IMR-90 (cell line): ENCODE measurements around the gene UBAC1. TPM values are rescaled to one million over a fixed set of nuclear protein-coding genes. Genes with fewer than 3 reads are reported as not detected.

Source experiments
- ATAC-seq: fragments of 200-7000 bp; cut with Tn5 transposase; 2 replicates; pipeline ENCODE4 v1.9.1; 2020; ENCODE audit warnings: low read depth, mild to moderate bottlenecking, moderate library complexity
- BruUV-seq: library from RNA; stranded (reverse); fragments of 400-500 nt; replicated peaks from 2 replicates; lab custom pipeline; 2021; lab: Mats Ljungman, UMichigan
- CTCF ChIA-PET: fragments of 300-600 bp; formaldehyde crosslinking; extraction: SDS; loops from one replicate; lab custom pipeline; 2021; ENCODE audit warnings: antibody characterized with exemption; lab: Yijun Ruan, JAX
- POLR2A ChIA-PET: fragments of 300-600 bp; sonication (Branson Sonifier 250); formaldehyde crosslinking; loops from one replicate; lab custom pipeline; 2022; ENCODE audit warnings: antibody characterized with exemption; ENCODE audit not compliant: unreplicated experiment; lab: Charles Lee
- DNase-seq: peaks from one replicate; pipeline ENCODE4 v3.0.0; 2013
- H2AFZ ChIP-seq: replicated peaks from 2 replicates; pipeline ENCODE3; 2013; ENCODE audit warnings: low read length, mild to moderate bottlenecking; ENCODE audit not compliant: poor library complexity
- H2AK5ac ChIP-seq: 2 replicates; pipeline ENCODE4 v1.6.1; 2013; ENCODE audit warnings: low read depth, low read length, inconsistent platforms
- H2AK9ac ChIP-seq: replicated peaks from 2 replicates; pipeline ENCODE3; 2013; ENCODE audit warnings: mild to moderate bottlenecking, low read depth, low read length, moderate library complexity; ENCODE audit not compliant: poor library complexity
- H2BK120ac ChIP-seq: 2 replicates; pipeline ENCODE4 v1.6.1; 2013; ENCODE audit warnings: low read depth, low read length, inconsistent platforms
- H2BK15ac ChIP-seq: 3 replicates; pipeline ENCODE4 v1.6.1; 2013; ENCODE audit warnings: low read depth, low read length, inconsistent platforms
- H2BK20ac ChIP-seq: 2 replicates; pipeline ENCODE4 v1.6.1; 2013; ENCODE audit warnings: low read depth, mild to moderate bottlenecking, inconsistent platforms, low read length, moderate library complexity
- H2BK5ac ChIP-seq: 2 replicates; pipeline ENCODE4 v1.6.1; 2013; ENCODE audit warnings: mild to moderate bottlenecking, low read depth, low read length, inconsistent platforms; ENCODE audit not compliant: poor library complexity, severe bottlenecking
- H3K14ac ChIP-seq: replicated peaks from 2 replicates; pipeline ENCODE4 v1.6.1; 2013; ENCODE audit warnings: low read depth, low read length, inconsistent platforms
- H3K18ac ChIP-seq: 2 replicates; pipeline ENCODE4 v1.6.1; 2013; ENCODE audit warnings: low read depth, low read length, control low read depth
- H3K23ac ChIP-seq: 2 replicates; pipeline ENCODE4 v1.6.1; 2013; ENCODE audit warnings: low read depth, low read length, inconsistent platforms
- H3K27ac ChIP-seq: 2 replicates; pipeline ENCODE4 v1.5.1; 2013; ENCODE audit warnings: mild to moderate bottlenecking, control low read depth, low read length; ENCODE audit not compliant: insufficient read depth
- H3K27me3 ChIP-seq: 2 replicates; pipeline ENCODE4 v1.6.1; 2013; ENCODE audit warnings: low read length; ENCODE audit not compliant: control insufficient read depth, insufficient read depth
- H3K36me3 ChIP-seq: 2 replicates; pipeline ENCODE4 v1.6.1; 2013; ENCODE audit warnings: low read length, mixed read lengths; ENCODE audit not compliant: control insufficient read depth, insufficient read depth
- H3K4ac ChIP-seq: 2 replicates; pipeline ENCODE4 v1.6.1; 2013; ENCODE audit warnings: low read depth, low read length, inconsistent platforms
- H3K4me1 ChIP-seq: 2 replicates; pipeline ENCODE4 v1.6.1; 2013; ENCODE audit warnings: low read length, mixed read lengths; ENCODE audit not compliant: control insufficient read depth, insufficient read depth
- H3K4me2 ChIP-seq: 2 replicates; pipeline ENCODE4 v1.6.1; 2013; ENCODE audit warnings: low read depth, mild to moderate bottlenecking, control low read depth, low read length, moderate library complexity
- H3K4me3 ChIP-seq: 2 replicates; pipeline ENCODE4 v1.5.1; 2013; ENCODE audit warnings: low read depth, mild to moderate bottlenecking, control low read depth, low read length, moderate library complexity; ENCODE audit not compliant: insufficient read depth
- H3K56ac ChIP-seq: 2 replicates; pipeline ENCODE4 v1.6.1; 2013; ENCODE audit warnings: low read length, inconsistent platforms; ENCODE audit not compliant: insufficient read depth; ENCODE audit errors: extremely low read depth
- H3K79me1 ChIP-seq, 2 experiments: 2 replicates each; pipeline ENCODE4 v1.6.1; 2013; ENCODE audit warnings: low read length in 2 of 2, inconsistent platforms in 1 of 2, low read depth in 1 of 2
- H3K9ac ChIP-seq: 2 replicates; pipeline ENCODE4 v1.6.1; 2013; ENCODE audit warnings: low read depth, low read length, control low read depth
- H3K9me1 ChIP-seq: 2 replicates; pipeline ENCODE4 v1.6.1; 2013; ENCODE audit warnings: low read length, inconsistent platforms; ENCODE audit not compliant: insufficient read depth
- H3K9me3 ChIP-seq: 2 replicates; pipeline ENCODE4 v1.6.1; 2013; ENCODE audit warnings: low read length; ENCODE audit not compliant: control insufficient read depth, insufficient read depth
- H4K20me1 ChIP-seq: 2 replicates; pipeline ENCODE4 v1.6.1; 2013; ENCODE audit warnings: low read length, inconsistent platforms; ENCODE audit not compliant: insufficient read depth
- H4K5ac ChIP-seq: 2 replicates; pipeline ENCODE4 v1.6.1; 2013; ENCODE audit warnings: mild to moderate bottlenecking, low read depth, low read length, control low read depth
- H4K8ac ChIP-seq, 2 experiments: 2 replicates each; pipeline ENCODE4 v1.6.1; 2013; ENCODE audit warnings: low read depth in 2 of 2, low read length in 2 of 2, control low read depth in 1 of 2, inconsistent platforms in 1 of 2
- H4K91ac ChIP-seq: 2 replicates; pipeline ENCODE4 v1.6.1; 2013; ENCODE audit warnings: low read depth, low read length, inconsistent platforms; ENCODE audit not compliant: insufficient read depth
- MAZ ChIP-seq: IDR thresholded peaks from 2 replicates; pipeline ENCODE4 v1.6.1; 2012; ENCODE audit warnings: low read depth, mild to moderate bottlenecking, low read length, improper control_type of control experiment, moderate library complexity, borderline replicate concordance
- USF2 ChIP-seq: fragments of 150-350 bp; IDR thresholded peaks from 2 replicates; pipeline ENCODE4 v1.6.1; 2017; ENCODE audit warnings: mild to moderate bottlenecking, antibody characterized with exemption, low read length, low read depth
- WGBS, 2 experiments: methylation state at CpG; one replicate each; pipeline versions ENCODE4 v1.1.5 to v1.1.7; 2013; ENCODE audit warnings: missing lambda C conversion rate in 2 of 2; ENCODE audit not compliant: insufficient read length in 1 of 2; ENCODE audit errors: extremely low coverage in 2 of 2; 5-methylcytosine and 5-hydroxymethylcytosine counted together
- dilution Hi-C: fragments of 300-500 bp; cut with HindIII; formaldehyde crosslinking; loops from one replicate; pipeline ENCODE4 v1.14.3; 2018; ENCODE audit warnings: low sequenced_read_pairs; ENCODE audit not compliant: unreplicated experiment
- in situ Hi-C: fragments of 300-500 bp; cut with MboI; formaldehyde crosslinking; loops from 3 replicates; pipeline ENCODE4 v1.14.3; 2019; ENCODE audit warnings: low sequenced_read_pairs, inconsistent platforms, mixed read lengths
- intact Hi-C: fragments of 100-400 bp; cut with micrococcal nuclease; formaldehyde crosslinking; loops from 2 replicates; pipeline ENCODE4 v1.10.0; 2022
- polyA plus RNA-seq, 3 experiments: library from polyadenylated mRNA; depleted of rRNA; stranded (reverse); fragments of >200 nt; gene quantifications; 2 replicates each; pipeline ENCODE4 v1.2.3, GENCODE V29; 2012; ENCODE audit warnings: low replicate concordance in 1 of 3
- total RNA-seq: library from RNA; depleted of rRNA; stranded (reverse); fragments of >200 nt; gene quantifications from 2 replicates; pipeline ENCODE4 v1.2.3, GENCODE V29; 2012

Gene UBAC1
- total and polyA plus RNA-seq, 2 of the 4 experiments (the other 2 are of a cell fraction), result 25.3 to 33.9 TPM

GRCh38 chr9:135910216-135910615, 51.0 kb downstream of the UBAC1 start:
- Histone ChIP-seq H4K20me1 (peaks cover 16% of the 10 kb centered on the region), H3K9me3 (peaks cover 20% of the 10 kb centered on the region), H3K27me3 (no peaks in the 10 kb centered on the region), H4K8ac (no peak overlapping the region), H2BK120ac (no peak overlapping the region), H3K27ac (no peak overlapping the region), H3K9ac (no peak overlapping the region), H2AFZ (no peak overlapping the region), H2BK20ac (no peak overlapping the region), H3K56ac (no peak overlapping the region), H2AK9ac (no peak overlapping the region), H3K18ac (no peak overlapping the region), H4K5ac (no peak overlapping the region), H2BK5ac (no peak overlapping the region), H2AK5ac (no peak overlapping the region), H3K79me1 (peaks cover 27 to 53% of the 10 kb centered on the region in 2 experiments), H3K4me1 (peaks cover 10% of the 10 kb centered on the region), H4K91ac (no peak overlapping the region), H3K4me2 (no peak overlapping the region), H2BK15ac (no peak overlapping the region), H3K4me3 (no peak overlapping the region), H3K4ac (no peak overlapping the region), H3K14ac (no peak overlapping the region), H3K36me3 (peaks cover 32% of the 10 kb centered on the region), H3K23ac (no peak overlapping the region), H3K9me1 (peaks cover 5% of the 10 kb centered on the region; the same call in 1 of the 2 replicates)
- BruUV-seq, result no TSS peak
- WGBS, 2 experiments, result no CpG with 5 or more reads among the region's 2 CpGs
- no peak for TF ChIP-seq MAZ
- TF ChIP-seq USF2, result no peak
- no peak for DNase-seq
- intact Hi-C loops (no loop called here), in situ Hi-C loops (no loop called here), dilution Hi-C loops (no loop called here)
- ChIA-PET CTCF (no interaction called here), POLR2A (no interaction called here)
- no peak for ATAC-seq
